Endothelial cell of umbilical vein (primary cell): Measurements from ENCODE around the gene RELCH. TPM values are rescaled to one million over a fixed set of nuclear protein-coding genes. Genes with fewer than 3 reads are reported as not detected.

ENCODE experiments used
- BruUV-seq: library from RNA; stranded (reverse); fragments of 400-500 nt; replicated peaks from 2 replicates; lab custom pipeline; 2021; lab: Mats Ljungman, UMichigan
- CTCF ChIA-PET: fragments of 300-600, 350-600 bp; sonication (Branson Sonifier 250); formaldehyde crosslinking; loops from one replicate; lab custom pipeline; 2021; ENCODE audit warnings: antibody characterized with exemption, inconsistent platforms; lab: Charles Lee
- POLR2A ChIA-PET: fragments of 300-600, 350-600 bp; sonication (Branson Sonifier 250); formaldehyde crosslinking; loops from one replicate; lab custom pipeline; 2021; ENCODE audit warnings: antibody characterized with exemption, inconsistent platforms; lab: Charles Lee
- DNase-seq: peaks from one replicate; pipeline ENCODE4 v3.0.0-alpha.2; 2011; ENCODE audit warnings: low read depth, low spot score
- FAIRE-seq: peaks from 2 replicates; lab custom pipeline; 2011; peaks lifted over from hg19 to GRCh38; lab: Jason Lieb, UNC
- H2AFZ ChIP-seq: 2 replicates; pipeline ENCODE4 v1.6.0; 2012; ENCODE audit warnings: low read depth, low read length, control low read depth, inconsistent platforms
- H3K27ac ChIP-seq: 2 replicates; pipeline ENCODE4 v1.5.1; 2011; ENCODE audit warnings: low read depth, mild to moderate bottlenecking, control low read depth, low read length, moderate library complexity; ENCODE audit not compliant: insufficient read depth
- H3K27me3 ChIP-seq, 2 experiments: 2 replicates each; pipeline versions ENCODE4 v1.6.0 to v1.6.1; 2011; ENCODE audit warnings: low read length in 2 of 2, mixed read lengths in 1 of 2; ENCODE audit not compliant: control insufficient read depth in 2 of 2, insufficient read depth in 2 of 2
- H3K36me3 ChIP-seq, 2 experiments: 2 replicates in 1 of 2; 3 replicates in 1 of 2; pipeline ENCODE4 v1.5.1; 2011; ENCODE audit warnings: low read length in 2 of 2, mild to moderate bottlenecking in 1 of 2, moderate library complexity in 1 of 2; ENCODE audit not compliant: control insufficient read depth in 2 of 2, insufficient read depth in 2 of 2; ENCODE audit errors: extremely low read depth in 1 of 2
- H3K4me1 ChIP-seq: 3 replicates; pipeline ENCODE4 v1.5.1; 2011; ENCODE audit warnings: mild to moderate bottlenecking, low read length; ENCODE audit not compliant: control insufficient read depth, insufficient read depth; ENCODE audit errors: extremely low read depth
- H3K4me2 ChIP-seq: 2 replicates; pipeline ENCODE4 v1.6.1; 2011; ENCODE audit warnings: low read length, control low read depth, mixed read lengths; ENCODE audit not compliant: insufficient read depth
- H3K4me3 ChIP-seq, 3 experiments: fragments of 200-600 bp in 1 of 3; sonication (generic), shearing (Covaris generic) in 1 of 3; replicated peaks in 1 of 3; 2 replicates each; pipeline ENCODE4 v1.5.1; 2011 to 2016; ENCODE audit warnings: control low read depth in 3 of 3, low read length in 3 of 3, mild to moderate bottlenecking in 2 of 3, inconsistent platforms in 1 of 3, low read depth in 1 of 3, moderate library complexity in 1 of 3; ENCODE audit not compliant: insufficient read depth in 1 of 3
- H3K79me2 ChIP-seq: 2 replicates; pipeline ENCODE4 v1.6.0; 2012; ENCODE audit warnings: low read length, inconsistent platforms; ENCODE audit not compliant: control insufficient read depth, insufficient read depth
- H3K9ac ChIP-seq: replicated peaks from 2 replicates; pipeline ENCODE3; 2011; ENCODE audit warnings: low read length, control low read depth; ENCODE audit not compliant: insufficient read depth; ENCODE audit errors: extremely low read depth
- H3K9me1 ChIP-seq: replicated peaks from 3 replicates; pipeline ENCODE4 v1.6.0; 2011; ENCODE audit warnings: mild to moderate bottlenecking, low read length; ENCODE audit not compliant: control insufficient read depth, insufficient read depth; ENCODE audit errors: extremely low read depth
- H3K9me3 ChIP-seq: replicated peaks from 2 replicates; pipeline ENCODE4 v1.5.1; 2012; ENCODE audit warnings: low read length, inconsistent platforms; ENCODE audit not compliant: control insufficient read depth, insufficient read depth
- H4K20me1 ChIP-seq: replicated peaks from 2 replicates; pipeline ENCODE3; 2011; ENCODE audit warnings: mild to moderate bottlenecking, low read length; ENCODE audit not compliant: control insufficient read depth, insufficient read depth; ENCODE audit errors: extremely low read depth
- CTCF ChIP-seq, 2 donors: IDR thresholded peaks; 1 replicate in 1 of 2; 2 replicates in 1 of 2; pipeline ENCODE4 v1.5.1; 2011; ENCODE audit warnings: low read length in 2 of 2, mild to moderate bottlenecking in 2 of 2, moderate library complexity in 2 of 2, control low read depth in 1 of 2, inconsistent platforms in 1 of 2, low read depth in 1 of 2; ENCODE audit not compliant: insufficient read depth in 1 of 2; ENCODE audit errors: extremely low read depth in 1 of 2
- EZH2 ChIP-seq: IDR thresholded peaks from 2 replicates; pipeline ENCODE4 v1.6.1; 2012; ENCODE audit warnings: borderline replicate concordance, low read depth, mild to moderate bottlenecking, moderate library complexity, low read length, inconsistent platforms; ENCODE audit not compliant: severe bottlenecking
- FOS ChIP-seq: IDR thresholded peaks from 2 replicates; pipeline ENCODE4 v1.6.1; 2011; ENCODE audit warnings: mild to moderate bottlenecking, low read length, moderate library complexity, borderline replicate concordance; ENCODE audit not compliant: insufficient read depth
- GATA2 ChIP-seq: IDR thresholded peaks from 2 replicates; pipeline ENCODE4 v1.7.0; 2011; ENCODE audit warnings: low read depth, mild to moderate bottlenecking, moderate library complexity, mixed read lengths, low read length; ENCODE audit not compliant: insufficient read length, insufficient read depth
- JUN ChIP-seq: IDR thresholded peaks from 2 replicates; pipeline ENCODE4 v1.6.1; 2011; ENCODE audit warnings: borderline replicate concordance, low read depth; ENCODE audit not compliant: insufficient read length, insufficient read depth
- MAX ChIP-seq: IDR thresholded peaks from 2 replicates; pipeline ENCODE4 v1.6.1; 2011; ENCODE audit not compliant: insufficient read depth, insufficient read length
- MYC ChIP-seq: IDR thresholded peaks from one replicate; pipeline ENCODE4 v1.6.1; 2011; ENCODE audit warnings: mild to moderate bottlenecking, low read depth, low read length
- POLR2A ChIP-seq: IDR thresholded peaks from 2 replicates; pipeline ENCODE4 v1.6.1; 2012; ENCODE audit warnings: low read depth, mild to moderate bottlenecking, control low read depth, low read length
- POLR2AphosphoS5 ChIP-seq: IDR thresholded peaks from 2 replicates; pipeline ENCODE4 v1.6.1; 2012; ENCODE audit warnings: low read depth, mild to moderate bottlenecking, control low read depth, low read length, moderate library complexity; ENCODE audit not compliant: insufficient read depth
- dilution Hi-C: fragments of 300-500 bp; cut with MboI; formaldehyde crosslinking; loops from one replicate; pipeline ENCODE4 v1.15.0; 2019; ENCODE audit warnings: low sequenced_read_pairs; ENCODE audit not compliant: extremely low pct_ligation_motif_present
- intact Hi-C: fragments of 100-400 bp; cut with micrococcal nuclease; formaldehyde crosslinking; loops from one replicate; pipeline ENCODE4 v1.10.0; 2022
- polyA plus RNA-seq, 4 experiments: library from polyadenylated mRNA; depleted of rRNA in 3 of 4; stranded (reverse) in 3 of 4; unstranded in 1 of 4; fragments of >200 nt; gene quantifications; 2 replicates each; pipeline versions ENCODE4 v1.2.1 to v1.2.3, GENCODE V29; 2011 to 2012; ENCODE audit warnings: missing spikeins in 1 of 4
- total RNA-seq: library from RNA; stranded (reverse); gene quantifications from 2 replicates; pipeline ENCODE4 v1.2.3, GENCODE V29; 2021

RELCH gene
- total and polyA plus RNA-seq, 2 donors (not counting 3 experiments of a cell fraction or from before 2014, with no cell fraction given), result 6.6 to 25.2 TPM

DNA sequence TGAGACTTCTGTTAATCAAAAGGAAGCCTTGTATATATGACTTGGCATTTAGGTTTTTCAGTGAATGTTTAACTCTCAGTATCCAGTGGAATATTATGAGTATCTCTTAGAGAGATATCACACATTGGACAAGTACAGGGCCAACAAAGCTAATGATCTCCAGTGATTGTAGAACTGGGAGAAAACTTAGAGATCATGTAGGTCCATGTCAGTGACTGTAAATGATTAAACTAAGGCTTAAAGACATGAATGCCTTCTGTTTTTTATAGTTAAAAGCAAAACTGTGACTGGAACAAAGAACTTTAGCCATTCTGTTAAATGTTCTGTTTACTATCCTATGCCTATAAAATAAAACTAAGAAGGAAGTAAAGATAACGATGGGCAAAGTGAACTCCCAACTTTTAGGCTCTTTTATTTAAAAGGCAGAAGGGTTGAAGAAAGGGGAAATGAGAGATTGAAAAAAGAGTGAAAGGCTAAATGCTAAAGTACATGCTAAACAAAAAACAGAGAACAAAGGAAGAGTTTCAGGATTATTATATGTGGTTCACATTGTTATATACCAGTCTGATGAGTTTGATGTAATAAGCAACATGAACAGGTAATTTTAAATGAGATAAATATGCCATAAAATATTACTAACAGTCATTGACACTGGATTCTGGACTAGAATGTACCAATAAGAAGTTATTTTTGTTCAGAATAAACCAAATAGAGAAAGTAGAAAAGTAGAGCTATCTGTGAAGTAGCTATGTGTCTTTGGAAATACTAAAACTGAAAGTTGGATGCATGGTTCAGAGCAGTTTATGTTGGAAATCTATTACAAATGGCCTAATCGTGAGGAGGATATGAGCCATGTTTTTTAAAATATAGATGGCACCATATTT, 101.0 kb downstream of the RELCH start:
- intact Hi-C loops (no loop called here), dilution Hi-C loops (no loop called here)
- Histone ChIP-seq H3K27ac (no peak overlapping the region), H4K20me1 (no peaks in the 10 kb centered on the region), H3K79me2 (no peaks in the 10 kb centered on the region), H3K36me3 (peaks cover 2 to 16% of the 10 kb centered on the region in 2 experiments), H2AFZ (no peak overlapping the region), H3K9me1 (no peaks in the 10 kb centered on the region), H3K4me2 (no peak overlapping the region), H3K9ac (no peak overlapping the region), H3K4me1 (peaks cover under 1% of the 10 kb centered on the region), H3K4me3 (no peak overlapping the region), H3K27me3 (no peaks in the 10 kb centered on the region), H3K9me3 (no peaks in the 10 kb centered on the region)
- DNase-seq (no peak), FAIRE-seq (no peak)
- CTCF ChIA-PET, result interaction anchor here (1.4 kb wide), 1 partner anchor 10 kb away, joined by 3 read pairs; no protein-coding TSS in a partner anchor
- TF ChIP-seq JUN (no peak), POLR2A (no peak), GATA2 (no peak), POLR2AphosphoS5 (no peak), MYC (no peak), MAX (no peak), FOS (no peak), EZH2 (no peak), CTCF (IDR thresholded peaks at IDR 0.05; ENCODE audit: extremely low read depth in 1 of 2, insufficient read depth in 1 of 2, low read depth in 1 of 2, low read length in 2 of 2) (no peak)
- no TSS peak for BruUV-seq
- POLR2A ChIA-PET, result no interaction called here
